Ovary (tissue), 9 donors: ENCODE measurements around the gene ZKSCAN3. TPM values are rescaled to one million over a fixed set of nuclear protein-coding genes. Genes with fewer than 3 reads are reported as not detected.

Experiments
- DNase-seq, 5 donors: peaks; one replicate each; pipeline ENCODE4 v3.0.0-alpha.2; 2019 to 2020
- H3K27ac ChIP-seq, 2 donors: fragments of 200-600 bp; one replicate each; pipeline versions ENCODE4 v1.5.1 to v1.8.0; 2019 to 2022
- H3K27me3 ChIP-seq: fragments of 200-600 bp; one replicate; pipeline ENCODE4 v1.8.0; 2022
- H3K36me3 ChIP-seq: fragments of 200-600 bp; sonication (generic); one replicate; pipeline ENCODE4 v1.5.1; 2019
- H3K4me1 ChIP-seq: one replicate; pipeline ENCODE4 v1.8.1; 2013; ENCODE audit warnings: mild to moderate bottlenecking, moderate library complexity; ENCODE audit not compliant: insufficient read depth
- H3K4me3 ChIP-seq: fragments of 200-600 bp; sonication (generic); one replicate; pipeline ENCODE4 v1.5.1; 2017
- H3K9me3 ChIP-seq, 2 donors: fragments of 200-600 bp in 1 of 2; sonication (generic) in 1 of 2; one replicate each; pipeline versions ENCODE4 v1.5.1 to v1.8.1; 2013 to 2019; ENCODE audit warnings: mild to moderate bottlenecking in 1 of 2, moderate library complexity in 1 of 2
- CTCF ChIP-seq, 3 donors: fragments of 450-650 bp in 2 of 3; fragments of 200-600 bp in 1 of 3; IDR thresholded peaks; one replicate each; pipeline versions ENCODE4 v1.5.1 to v1.8.0; 2016 to 2022; ENCODE audit warnings: antibody characterized with exemption in 3 of 3, mild to moderate bottlenecking in 1 of 3
- EP300 ChIP-seq: sonication (generic); formaldehyde crosslinking; IDR thresholded peaks from one replicate; pipeline ENCODE4 v1.6.1; 2017; ENCODE audit warnings: antibody characterized with exemption
- POLR2A ChIP-seq: fragments of 450-650 bp; IDR thresholded peaks from one replicate; pipeline ENCODE4 v1.6.1; 2017; ENCODE audit warnings: antibody characterized with exemption, mild to moderate bottlenecking, moderate library complexity
- WGBS, 3 donors: extraction: QIAGEN DNeasy Blood & Tissue Kit in 1 of 3; methylation state at CpG; one replicate each; pipeline versions ENCODE4 v1.1.5 to v1.1.7; 2013 to 2017; 5-methylcytosine and 5-hydroxymethylcytosine counted together
- intact Hi-C, 4 donors: fragments of 100-400 bp; cut with DNase I; formaldehyde crosslinking; loops; one replicate each; pipeline versions ENCODE4 v1.11.0 to v1.15.1; 2022 to 2023
- polyA plus RNA-seq, 2 donors: library from polyadenylated mRNA; stranded (reverse); fragments of 200-250 nt in 1 of 2; fragments of 350-450 nt in 1 of 2; fragmentation: Illumina TruSeq in 1 of 2; extraction: RNeasy Lipid Tissue Mini Kit (QIAGEN cat#74804) in 1 of 2; gene quantifications; one replicate each; pipeline ENCODE4 v1.2.3, GENCODE V29; 2013 to 2014
- total RNA-seq, 7 donors: library from RNA; depleted of rRNA in 2 of 7; stranded (reverse); fragments of >200 nt in 2 of 7; fragmentation: NEBNext Ultra II Directional in 3 of 7; extraction: Animal tissue kit (Norgen Biotek cat#: 25700) in 3 of 7; gene quantifications; one replicate each; pipeline versions ENCODE4 v1.1.0 to v1.2.4, GENCODE V29; 2016 to 2023
- donor health status: DM: no; HTN: no; CAD: no; lungs with moderate emphysema.
- donor health status: DM: no; HTN: no; CAD: no.
- donor health status: Bipolar disorder and iron deficiency.
- donor health status: DM: yes; HTN: yes; CAD: no.
- donor health status: DM: no; HTN: no; CAD: no.
- donor health status: DM: yes; HTN: yes; CAD: no.

ZKSCAN3 gene
- total and polyA plus RNA-seq, 9 donors: 2.0 to 8.2 (median 6.1) TPM

GRCh38 chr6:28368522-28368921 is 18.8 kb downstream of the ZKSCAN3 start:
- Histone ChIP-seq H3K27me3 (no peaks in the 10 kb centered on the region), H3K27ac (no peak overlapping the region), H3K4me3 (no peak overlapping the region), H3K9me3 (no peaks in the 10 kb centered on the region), H3K4me1 (no peaks in the 10 kb centered on the region), H3K36me3 (no peaks in the 10 kb centered on the region)
- TF ChIP-seq CTCF (IDR thresholded peaks at IDR 0.05) (no peak), EP300 (no peak), POLR2A (no peak)
- WGBS, 3 donors: 91 to 97% (median 93%) methylated on average over 4 of the region's 4 CpGs
- intact Hi-C loops: no loop called here
- no peak for DNase-seq

- Histone ChIP-seq H3K36me3 (no peaks in the 10 kb centered on the region), H3K27me3 (no peaks in the 10 kb centered on the region), H3K27ac (no peak overlapping the region), H3K4me3 (no peak overlapping the region), H3K4me1 (no peaks in the 10 kb centered on the region), H3K9me3 (no peaks in the 10 kb centered on the region)
- no peak for DNase-seq
- TF ChIP-seq POLR2A (no peak), EP300 (no peak), CTCF (IDR thresholded peaks at IDR 0.05) (no peak)
- intact Hi-C loops: no loop called here
- WGBS, 3 donors: 93 to 95% (median 94%) methylated on average over 3 of the region's 3 CpGs
These were observed 19.7 kb downstream of the ZKSCAN3 start for GRCh38 chr6:28369463-28369862.

- intact Hi-C loops: no loop called here
- H3K27ac ChIP-seq: no peak overlapping the region
- no peak for DNase-seq
- H3K4me1 ChIP-seq: no peaks in the 10 kb centered on the region
- no peak overlapping the region for H3K4me3 ChIP-seq
- H3K27me3 ChIP-seq: no peaks in the 10 kb centered on the region
- H3K36me3 ChIP-seq: no peaks in the 10 kb centered on the region
- H3K9me3 ChIP-seq: no peaks in the 10 kb centered on the region
- WGBS, 3 donors: 62 to 77% (median 65%) methylated on average over 2 of the region's 2 CpGs
- TF ChIP-seq CTCF (IDR thresholded peaks at IDR 0.05): no peak
- no peak for TF ChIP-seq EP300
- no peak for TF ChIP-seq POLR2A
These were observed 20.7 kb downstream of the ZKSCAN3 start for GRCh38 chr6:28370440-28370839.

- Histone ChIP-seq H3K27ac (no peak overlapping the region), H3K36me3 (no peaks in the 10 kb centered on the region), H3K4me3 (no peak overlapping the region), H3K27me3 (no peaks in the 10 kb centered on the region), H3K9me3 (no peaks in the 10 kb centered on the region), H3K4me1 (no peaks in the 10 kb centered on the region)
- TF ChIP-seq EP300 (no peak), CTCF (IDR thresholded peaks at IDR 0.05) (no peak), POLR2A (no peak)
- intact Hi-C loops: no loop called here
- 91 to 96% (median 93%) methylated on average over 1 of the region's 1 CpG for WGBS, 3 donors
- no peak for DNase-seq
These were observed 21.5 kb downstream of the ZKSCAN3 start for GRCh38 chr6:28371280-28371679.
